HCEC 1CT (cell line): ENCODE results near the gene SLC16A9.
A peak's percentile ranks its signal among the peaks of the same experiment; 100 is the strongest.

Source experiments
- DNase-seq: peaks from one replicate; pipeline ENCODE4 v3.0.0-alpha.2; 2017

The SLC16A9 gene

DNA sequence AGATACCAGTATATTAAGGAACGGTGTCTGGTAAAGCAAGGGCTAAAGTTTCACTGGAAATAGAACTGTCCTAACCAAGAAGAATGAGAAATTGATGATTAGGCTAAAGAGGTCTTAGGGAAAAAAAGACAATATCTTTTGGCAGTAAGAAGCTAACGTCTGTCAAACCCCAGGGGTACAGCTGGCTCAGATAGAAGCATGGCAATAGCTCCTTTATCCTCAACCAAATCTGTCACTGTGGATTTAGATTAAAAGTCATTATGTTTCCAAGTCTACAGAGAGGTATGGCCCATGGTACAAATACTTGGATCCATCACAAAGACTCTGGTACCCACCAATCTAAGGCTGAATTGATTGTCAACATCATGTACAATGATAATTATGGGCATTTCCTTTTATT, 8.6 kb upstream of the SLC16A9 start:
- DNase-seq: no peak

DNA sequence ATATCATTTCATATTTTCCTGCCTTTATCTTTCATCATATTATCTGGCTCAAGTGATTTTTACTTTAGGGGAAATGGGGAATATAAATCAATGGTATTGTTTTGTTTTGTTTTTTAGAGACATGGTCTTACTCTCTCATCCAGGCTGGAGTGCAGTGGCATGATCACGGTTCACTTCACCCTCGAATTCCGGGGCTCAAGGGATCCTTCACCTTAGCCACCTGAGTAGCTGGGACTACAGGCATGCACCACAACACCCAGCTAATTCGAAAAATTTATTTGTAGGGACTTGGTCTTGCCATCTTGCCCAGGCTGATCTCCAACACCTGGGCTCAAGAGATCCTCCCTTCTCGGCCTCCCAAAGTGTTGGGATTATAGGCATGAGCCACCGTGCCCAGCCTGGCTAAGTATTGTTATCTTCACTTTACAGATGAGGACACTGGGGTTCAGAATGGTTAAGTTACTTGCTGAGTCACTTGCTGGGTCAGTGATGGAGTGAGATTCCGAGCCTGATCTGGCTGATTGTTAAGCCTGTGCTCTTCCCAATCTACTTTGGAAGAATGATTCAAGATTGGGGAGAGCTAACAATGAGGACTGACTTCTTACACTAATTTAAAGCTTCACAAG, 3.7 kb upstream of the SLC16A9 start:
- no peak for DNase-seq

DNA sequence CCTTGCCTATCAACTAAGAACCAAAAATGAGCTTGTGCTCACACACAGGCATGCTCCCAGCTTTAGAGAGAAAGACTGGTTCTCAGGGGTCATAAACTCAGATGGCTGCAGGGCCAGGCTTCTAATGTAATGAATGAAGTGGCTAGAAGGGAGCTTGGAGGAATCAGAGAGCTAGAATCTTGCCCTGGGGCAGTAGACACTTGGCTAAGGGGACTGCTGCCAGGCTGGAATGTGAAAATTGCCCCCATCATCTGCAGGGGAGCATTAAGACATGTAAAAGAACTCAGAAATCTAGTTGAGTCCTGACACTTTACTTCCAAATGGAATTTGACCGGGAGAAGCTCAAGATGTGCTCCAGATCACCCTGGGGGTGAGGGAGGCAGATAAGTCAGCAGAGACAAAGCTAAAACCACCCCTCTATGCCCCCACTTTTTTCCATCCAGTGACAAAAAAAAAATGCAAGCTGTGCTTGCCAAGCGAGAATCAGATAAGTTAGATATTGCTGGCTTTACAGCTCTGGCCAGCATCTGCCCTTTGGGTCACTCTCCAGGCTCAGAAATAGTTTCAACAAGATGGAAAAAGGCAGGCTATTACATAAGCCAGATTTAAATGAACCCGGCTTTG, 2.3 kb upstream of the SLC16A9 start:
- no peak for DNase-seq

DNA sequence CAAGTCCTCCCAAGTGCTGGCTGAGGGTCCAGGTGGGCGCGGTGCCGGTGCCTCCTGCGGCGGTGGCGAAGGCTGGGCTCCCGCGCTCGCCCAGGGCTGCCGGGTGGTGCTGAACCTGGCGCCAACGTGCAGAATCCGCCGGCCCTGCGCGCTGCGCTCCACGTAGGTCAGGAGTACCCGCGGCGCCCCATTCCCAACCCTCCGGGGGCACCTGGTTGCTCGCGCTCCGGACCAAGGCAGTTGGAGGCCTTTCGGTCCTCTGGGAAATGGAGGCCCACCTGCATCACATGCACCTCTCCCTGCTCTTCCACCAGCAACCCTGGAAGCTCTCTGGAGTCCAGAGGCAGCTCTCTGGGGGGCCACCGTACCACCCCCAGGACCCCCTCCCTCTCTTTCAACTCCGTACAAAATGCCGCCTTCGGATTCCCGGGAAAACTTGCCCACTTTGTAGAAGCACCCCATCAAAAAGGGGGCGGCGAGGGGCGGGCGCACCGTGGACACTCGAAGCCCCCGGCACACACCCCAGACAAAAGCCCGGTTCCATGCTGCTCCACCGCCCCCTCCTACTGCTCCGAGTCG, 745 bp downstream of the SLC16A9 start:
- no peak for DNase-seq

DNA sequence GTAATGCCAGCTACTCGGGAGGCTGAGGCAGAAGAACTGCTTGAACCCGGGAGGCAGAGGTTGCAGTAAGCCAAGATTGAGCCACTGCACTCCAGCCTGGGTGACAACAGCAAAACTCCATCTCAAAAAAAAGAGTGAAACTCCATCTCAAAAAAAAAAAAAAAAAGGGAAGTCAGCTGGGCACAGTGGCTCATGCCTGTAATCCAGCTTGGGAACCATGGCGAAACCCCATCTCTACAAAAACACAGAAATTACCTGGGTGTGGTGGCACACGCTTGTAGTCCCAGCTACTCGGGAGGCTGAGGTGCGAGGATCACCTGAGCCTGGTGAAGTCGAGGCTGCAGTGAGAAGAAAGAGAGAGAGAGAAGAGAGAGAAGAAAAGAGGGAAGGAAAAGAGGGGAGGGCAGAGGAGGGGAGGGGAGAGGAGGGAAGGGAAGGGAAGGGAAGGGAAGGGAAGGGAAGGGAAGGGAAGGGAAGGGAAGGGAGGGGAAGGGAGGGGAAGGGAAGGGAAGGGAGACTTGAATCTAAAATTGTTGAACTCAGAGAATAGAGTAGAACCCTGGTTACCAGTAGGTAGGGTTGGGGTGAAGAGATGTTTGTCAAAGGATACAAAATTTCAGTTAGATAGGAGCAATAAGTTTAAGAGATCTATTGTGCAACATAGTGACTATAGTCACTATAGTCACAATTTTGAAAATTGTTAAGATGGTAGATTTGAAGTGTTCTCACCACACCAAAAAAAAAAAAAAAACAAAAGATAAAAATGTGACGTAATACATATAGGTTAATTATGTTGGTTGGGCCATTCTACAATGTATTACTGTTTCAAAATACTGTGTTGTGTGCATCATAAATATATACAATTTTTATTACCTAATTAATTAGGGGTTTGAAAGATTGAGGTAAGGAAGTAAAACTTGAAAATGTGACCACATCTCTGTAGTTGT, 2.5 kb downstream of the SLC16A9 start:
- no peak for DNase-seq

DNA sequence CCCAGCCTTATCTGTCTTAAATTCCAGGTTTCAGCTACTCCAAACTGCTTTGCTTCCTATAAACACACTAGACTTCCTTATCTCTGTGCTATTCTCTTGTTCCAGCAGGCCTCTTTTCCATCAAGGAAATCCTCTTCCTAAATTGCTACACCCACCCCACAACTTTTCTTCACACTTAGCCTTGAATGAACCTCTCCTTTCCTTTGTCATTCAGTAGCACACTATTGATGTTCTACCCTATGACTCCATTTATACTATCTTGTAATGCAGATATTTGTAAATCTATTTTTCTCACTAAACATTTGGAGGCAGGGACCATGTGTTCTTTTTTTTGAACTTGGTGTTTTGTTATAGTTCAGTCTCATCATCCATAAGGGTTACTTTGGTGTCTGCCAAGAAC, 3.7 kb downstream of the SLC16A9 start:
- no peak for DNase-seq

DNA sequence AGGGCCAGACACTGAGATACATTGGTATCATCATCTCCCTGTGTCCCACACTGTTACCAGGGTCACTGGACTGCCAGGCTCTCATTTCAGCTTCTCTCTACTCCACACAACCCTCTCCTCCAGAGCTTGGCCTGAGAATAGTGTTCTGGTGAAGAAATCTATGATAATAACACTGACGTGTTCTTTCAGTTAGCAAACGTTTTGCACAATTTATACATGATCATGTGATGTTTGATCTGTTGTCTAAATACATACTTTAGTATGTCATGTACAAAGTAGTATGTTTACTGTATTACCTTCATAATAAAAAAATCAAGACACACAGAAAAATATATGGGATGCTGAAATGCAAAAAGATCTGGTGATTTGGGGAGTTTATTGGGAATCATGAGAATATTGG, 5.0 kb downstream of the SLC16A9 start:
- no peak for DNase-seq

DNA sequence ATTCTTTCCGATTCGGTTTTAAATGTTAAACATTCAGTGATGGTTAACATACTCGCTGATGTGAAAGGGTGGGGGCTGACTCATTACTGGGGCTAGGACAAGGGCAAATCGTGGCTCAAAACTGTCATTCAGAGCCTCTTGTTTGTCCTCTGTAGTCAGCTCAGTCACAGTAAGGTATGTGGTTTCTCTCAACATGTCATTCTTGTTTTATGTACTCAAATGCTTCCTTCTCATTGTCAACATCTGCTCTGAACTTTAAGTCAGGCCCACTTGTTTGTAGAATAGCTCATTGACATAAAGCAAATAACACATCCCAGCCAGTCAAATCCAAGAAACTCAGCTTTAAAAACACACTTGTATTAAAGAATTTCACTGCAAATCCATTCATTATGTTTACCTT, 7.3 kb downstream of the SLC16A9 start:
- DNase-seq: no peak

DNA sequence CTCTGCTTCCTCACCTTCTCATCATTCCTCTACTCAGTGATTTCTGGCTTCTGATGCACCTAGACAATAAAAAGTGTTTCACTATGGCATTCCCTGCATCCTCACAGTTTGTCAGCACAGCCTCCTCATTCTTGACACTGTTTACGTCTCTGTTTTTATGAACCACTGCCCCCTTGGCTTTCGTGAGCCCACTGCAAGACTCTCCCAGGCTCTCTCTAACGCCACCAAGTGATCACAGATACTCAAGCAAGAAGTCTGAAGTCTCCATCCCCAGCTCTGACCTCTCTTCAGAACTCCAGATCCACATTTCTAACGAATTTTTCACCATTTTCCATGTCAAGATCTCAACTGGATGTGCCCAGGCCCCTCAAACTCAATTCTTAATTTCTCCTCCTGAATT, 8.9 kb downstream of the SLC16A9 start:
- DNase-seq: no peak

DNA sequence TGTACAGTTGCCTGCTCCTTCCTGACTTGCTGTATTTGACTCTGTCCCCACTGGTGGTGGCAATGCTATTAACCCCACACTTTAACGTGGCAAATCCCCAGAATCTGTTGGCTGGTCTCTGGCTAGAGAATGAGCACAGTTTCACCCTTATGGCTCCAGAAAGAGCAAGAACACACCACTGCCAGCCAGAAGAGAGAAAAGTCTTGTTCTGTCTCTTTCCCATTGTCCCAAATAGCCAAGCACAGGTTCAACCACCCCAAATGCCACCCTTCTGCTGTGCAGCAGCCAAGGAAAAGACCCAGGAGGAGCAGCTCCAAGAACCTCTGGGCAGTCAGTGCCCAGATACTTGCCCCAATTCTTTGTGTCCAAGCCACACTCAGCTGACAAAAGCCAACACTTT, 11.3 kb downstream of the SLC16A9 start:
- DNase-seq: no peak

DNA sequence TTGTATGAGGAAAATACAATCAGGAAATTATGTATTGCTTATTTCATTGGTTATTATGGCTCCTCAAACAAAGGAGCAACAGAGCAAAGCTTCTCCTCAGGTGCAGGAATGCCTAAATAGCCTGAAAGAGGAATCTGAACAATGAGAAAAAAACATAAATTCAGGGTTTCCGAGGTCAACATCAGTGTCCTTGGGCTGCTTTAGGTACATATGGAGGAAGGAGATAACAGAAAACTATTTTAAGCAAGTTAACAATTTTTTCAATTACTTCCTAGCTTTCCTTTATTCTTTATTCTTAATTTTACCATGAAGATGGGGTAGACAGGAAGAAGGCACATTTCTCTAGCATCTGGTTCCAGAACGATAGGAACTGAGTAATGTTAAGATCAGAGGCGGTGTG, 14.0 kb downstream of the SLC16A9 start:
- DNase-seq: no peak

DNA sequence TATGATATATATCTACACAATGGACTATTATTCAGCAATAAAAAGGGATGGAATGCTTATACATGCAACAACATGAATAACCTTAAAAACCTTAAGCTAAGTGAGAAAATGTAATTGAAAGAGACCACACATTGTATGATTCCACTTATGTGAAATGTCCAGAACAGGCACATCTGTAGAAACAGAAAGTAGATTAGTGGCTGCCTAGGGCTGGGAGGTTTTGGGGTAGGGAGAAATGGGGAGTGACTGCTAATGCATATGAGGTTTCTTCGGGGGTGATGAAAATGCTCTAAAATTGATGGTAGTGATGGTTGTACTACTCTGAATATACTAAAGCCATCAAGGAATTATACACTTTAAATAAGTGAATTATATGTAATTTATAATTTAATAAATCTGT, 14.7 kb downstream of the SLC16A9 start:
- DNase-seq: no peak

DNA sequence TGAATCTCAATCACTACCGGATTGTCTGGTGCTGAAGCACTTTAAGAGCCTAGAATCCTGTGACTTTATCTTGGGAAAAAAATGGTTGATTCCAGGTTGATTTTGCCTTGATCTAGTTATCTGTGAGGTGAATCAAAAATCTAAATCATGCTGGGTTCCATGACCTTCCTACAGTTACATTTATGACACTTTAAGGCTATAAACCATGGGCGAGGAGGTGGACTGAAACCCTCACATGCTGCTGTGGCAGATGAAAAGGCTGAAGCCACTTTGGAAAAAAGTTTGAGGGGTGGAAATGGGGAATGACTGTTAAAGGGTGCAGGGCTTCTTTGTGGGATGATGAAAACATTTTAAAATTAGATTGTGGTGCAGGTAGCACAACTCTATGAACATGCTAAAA, 17.5 kb downstream of the SLC16A9 start:
- no peak for DNase-seq

DNA sequence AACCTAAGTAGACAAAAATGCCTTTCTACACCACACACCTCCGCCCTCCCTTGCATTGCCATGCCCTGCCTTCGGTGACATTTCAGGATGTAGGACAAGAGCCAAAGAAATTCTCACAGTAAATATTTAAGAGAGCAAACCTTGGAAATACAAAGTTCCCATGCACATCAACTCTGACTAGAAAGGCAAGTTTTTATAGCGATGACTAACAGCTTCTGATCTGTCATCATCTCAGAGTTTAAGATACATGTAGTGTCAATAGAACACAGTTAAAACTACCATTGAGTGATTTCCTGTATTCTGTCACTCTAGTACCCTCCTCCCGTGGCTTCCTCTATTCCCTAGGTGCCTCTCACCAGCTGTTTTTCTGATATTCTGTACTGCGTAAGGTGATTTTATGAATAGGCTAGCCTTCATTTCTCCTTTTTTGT, 20.7 kb downstream of the SLC16A9 start:
- DNase-seq: no peak

DNA sequence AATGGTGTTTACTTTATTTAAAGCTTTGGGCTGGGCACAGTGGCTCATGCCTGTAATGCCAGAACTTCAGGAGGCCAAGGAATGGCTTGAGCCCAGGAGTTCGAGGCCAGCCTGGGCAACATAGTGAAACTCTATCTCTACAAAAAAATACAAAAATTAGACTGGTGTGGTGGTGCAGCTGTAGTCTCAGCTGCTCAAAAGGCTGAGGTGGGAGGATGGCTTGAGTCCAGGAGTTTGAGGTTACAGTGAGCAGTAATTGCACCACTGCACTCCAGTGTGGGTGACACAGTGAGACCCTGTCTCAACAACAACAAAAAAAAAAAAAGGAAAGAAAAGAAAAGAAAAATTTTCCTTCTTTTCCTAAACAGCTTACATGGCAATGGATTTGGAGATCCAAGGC, 22.0 kb downstream of the SLC16A9 start:
- no peak for DNase-seq

DNA sequence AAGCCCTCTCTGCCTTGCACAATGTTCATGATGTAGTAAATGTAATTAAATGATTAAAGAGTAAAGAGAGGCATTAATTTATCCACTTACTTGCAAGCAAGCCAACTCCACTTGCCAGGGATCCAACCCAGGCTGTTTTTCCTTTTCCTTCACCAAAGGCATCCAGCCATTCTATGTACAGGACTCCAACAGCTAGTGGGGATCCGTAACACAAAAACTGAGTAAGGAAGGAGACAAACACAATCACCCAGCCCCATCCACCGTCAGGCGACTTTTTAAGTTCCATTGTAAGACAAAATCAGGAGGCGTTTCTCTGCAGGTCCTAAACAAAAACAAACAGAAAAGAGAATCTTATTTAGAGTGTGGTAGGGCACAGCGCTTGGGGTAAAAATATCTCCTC, 25.6 kb downstream of the SLC16A9 start:
- no peak for DNase-seq

DNA sequence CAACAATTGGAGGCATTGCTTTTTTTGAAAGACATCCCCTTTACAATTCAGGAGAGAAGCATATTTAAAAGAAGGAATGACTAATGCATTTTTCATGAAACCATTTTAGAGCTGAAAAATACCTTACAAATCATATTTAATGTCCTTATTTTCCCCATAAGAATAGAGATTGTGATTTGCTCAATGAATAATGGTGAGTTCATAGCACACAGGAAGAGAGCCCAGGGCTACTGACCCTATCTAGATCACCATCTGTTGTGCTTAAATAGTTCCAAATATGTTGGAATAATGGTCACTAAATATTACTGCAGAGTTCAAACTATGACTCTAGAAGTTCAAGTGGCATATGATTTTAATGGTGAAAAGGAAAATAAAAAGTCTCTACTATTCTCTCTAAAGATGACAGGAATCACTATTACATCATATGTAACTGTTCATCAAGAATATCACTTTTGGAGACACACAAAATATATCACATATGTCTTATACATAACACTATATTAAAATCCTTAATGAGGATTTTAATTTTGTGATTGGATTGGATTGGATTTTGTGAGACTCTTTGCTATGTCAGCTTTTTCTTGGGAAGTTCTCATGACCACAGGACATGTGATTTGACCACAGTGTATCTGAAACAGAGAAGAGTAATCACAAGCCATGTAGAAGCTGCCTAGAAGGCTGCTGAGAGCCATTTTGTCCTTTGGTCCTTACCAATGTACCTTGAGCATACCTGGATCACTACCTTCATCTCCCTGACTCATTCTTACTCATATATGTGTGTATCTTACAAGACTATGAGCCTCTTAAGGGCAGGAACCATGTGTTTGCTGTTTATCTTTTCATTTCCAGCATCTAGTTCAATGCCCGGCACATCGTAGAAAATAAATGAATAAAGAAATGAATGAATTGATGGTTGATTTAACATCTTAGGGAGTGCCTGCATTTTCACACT, 26.4 kb downstream of the SLC16A9 start:
- no peak for DNase-seq

DNA sequence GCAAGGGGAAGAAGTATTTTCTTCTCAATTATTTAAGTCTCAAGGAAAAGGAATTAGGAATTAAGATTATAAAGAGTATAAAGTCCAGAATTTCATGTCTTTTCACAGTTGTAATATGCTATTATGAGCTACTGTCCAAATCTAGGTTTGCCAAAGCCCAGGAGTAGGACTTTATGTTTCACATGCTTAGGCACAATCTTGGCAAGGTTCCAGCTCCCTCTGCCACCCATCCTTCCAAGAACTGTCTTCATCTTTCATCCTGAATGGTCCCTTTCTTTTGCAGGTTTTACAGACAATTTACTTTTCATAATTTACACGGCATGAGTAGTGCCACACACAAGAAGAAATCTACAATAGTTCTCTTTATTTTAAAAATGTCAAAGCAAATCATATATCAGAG, 29.5 kb downstream of the SLC16A9 start:
- DNase-seq: no peak

DNA sequence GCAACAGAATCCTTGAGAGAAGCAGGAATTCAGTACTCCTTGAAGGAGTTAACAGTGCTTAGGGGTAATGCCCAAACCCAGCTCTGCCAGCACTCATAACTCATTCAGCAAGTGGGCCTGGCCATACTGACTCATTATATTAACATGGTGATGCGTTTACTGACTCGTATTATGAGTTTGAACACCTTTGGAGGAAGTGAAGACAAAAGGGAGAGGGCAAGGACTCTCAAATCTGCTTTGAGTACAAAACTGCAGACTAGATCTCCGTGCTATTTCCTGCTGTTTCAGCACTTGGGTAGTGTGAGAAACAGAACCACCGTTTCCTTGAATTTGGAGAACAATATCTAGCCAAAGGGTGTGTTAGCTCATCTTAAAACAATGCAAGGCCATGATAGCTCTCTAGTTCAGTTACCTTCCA, 30.8 kb downstream of the SLC16A9 start:
- no peak for DNase-seq

DNA sequence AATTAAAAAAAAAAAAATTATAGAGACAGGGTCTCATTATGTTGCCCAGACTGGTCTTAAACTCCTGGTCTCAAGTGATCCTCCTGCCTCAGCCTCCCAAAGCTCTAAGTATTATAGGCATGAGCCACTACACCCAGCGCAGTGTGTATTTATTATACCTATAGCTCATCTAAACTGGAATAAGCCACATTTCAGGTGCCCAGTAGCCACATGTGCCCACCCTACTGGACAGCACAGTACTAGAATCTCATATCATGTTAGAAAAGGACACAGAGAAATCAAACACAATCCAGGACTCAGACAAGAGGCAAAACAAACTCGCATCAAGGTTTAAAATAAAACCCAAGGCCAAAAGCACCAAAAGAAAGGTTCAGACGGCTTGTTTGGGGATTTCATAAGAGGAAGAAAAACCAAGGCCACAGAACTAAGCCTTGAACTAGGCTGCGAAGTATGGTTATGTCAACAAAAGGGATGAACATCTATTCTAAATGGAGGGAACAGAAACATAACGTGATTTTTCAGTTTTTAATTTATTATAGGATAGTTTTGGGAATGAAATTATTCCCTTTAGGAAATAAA, 32.3 kb downstream of the SLC16A9 start:
- no peak for DNase-seq

DNA sequence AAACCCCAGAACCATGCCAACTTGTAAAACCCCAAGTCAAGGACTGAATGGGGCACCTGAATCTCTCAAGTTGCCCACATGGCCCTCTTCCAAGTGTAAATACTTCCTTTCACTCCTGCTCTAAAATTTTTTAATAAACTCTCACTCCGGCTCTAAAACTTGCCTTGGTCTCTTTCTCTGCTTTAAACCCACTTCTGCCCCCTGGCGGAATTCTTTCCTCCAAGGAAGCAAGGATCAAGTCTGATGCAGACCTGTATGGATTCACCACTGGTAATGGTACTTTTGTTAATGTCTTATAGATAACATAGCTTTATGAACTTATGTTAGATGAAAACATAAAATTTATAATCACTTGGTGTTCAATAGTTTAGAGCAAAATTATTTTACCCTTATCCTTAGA, 33.8 kb downstream of the SLC16A9 start:
- no peak for DNase-seq

DNA sequence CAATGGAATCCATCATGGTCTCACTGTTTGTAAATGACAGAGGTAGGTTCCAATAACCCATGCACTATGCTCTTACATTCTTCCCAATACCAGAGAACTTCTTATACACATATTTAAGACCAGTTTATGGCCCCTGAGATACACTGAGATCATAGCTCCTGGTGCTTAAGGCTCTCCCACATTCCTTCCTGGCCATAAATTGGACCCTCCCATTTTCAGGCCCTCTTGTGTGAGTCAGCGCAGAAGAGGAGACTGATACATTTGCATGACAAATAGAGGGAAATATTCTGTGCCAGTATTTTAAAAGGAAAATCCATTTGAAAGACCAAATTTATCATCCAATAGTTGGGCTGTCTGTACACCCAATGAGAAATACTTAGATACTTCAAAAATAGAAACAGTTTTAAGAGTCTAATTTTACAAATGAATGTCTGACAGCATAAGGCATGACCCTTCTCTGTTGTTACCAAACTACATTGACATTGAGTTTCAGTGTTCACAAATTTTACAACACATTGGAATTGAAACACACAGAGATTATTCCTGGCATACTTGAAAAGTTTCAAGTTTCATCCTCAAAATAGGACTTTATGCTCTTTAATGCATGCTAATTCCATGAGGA, 35.3 kb downstream of the SLC16A9 start:
- DNase-seq: peak; percentile 24
